HG02610 (cell line): ENCODE data around the gene MEGF6.

ENCODE experiments used
- ATAC-seq: cut with Tn5 transposase; IDR thresholded peaks from one replicate; pipeline ENCODE4 v1.9.1; 2021; ENCODE audit warnings: mild to moderate bottlenecking, moderate library complexity; ENCODE audit not compliant: unreplicated experiment

The MEGF6 gene

GRCh38 chr1:3444736-3445135, 166.6 kb downstream of the MEGF6 start:
- no peak for ATAC-seq

GRCh38 chr1:3444298-3444697, 167.0 kb downstream of the MEGF6 start:
- no peak for ATAC-seq

GRCh38 chr1:3443807-3444206, 167.5 kb downstream of the MEGF6 start:
- ATAC-seq = no peak

- ATAC-seq = no peak
Measured at GRCh38 chr1:3442901-3443300, 168.4 kb downstream of the MEGF6 start.

DNA sequence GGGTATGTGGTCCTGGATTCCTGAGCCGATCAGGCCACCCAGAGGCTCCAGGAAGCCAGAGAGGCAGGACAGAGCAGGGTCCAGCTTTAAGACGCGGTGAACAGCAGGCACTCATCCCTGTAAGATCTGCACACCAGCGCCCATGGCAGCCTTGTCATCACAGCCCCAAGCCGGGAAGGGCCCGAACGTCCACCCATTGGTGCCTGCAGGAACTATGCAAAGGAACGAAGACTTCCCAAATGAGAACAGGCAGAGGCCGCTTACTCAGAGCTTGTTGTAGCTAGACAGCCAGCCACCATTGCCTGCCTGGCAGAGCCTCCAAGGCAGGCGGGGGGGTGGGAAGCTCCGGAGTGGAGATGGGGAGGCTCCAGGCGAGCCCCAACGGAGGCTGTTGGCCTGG, 169.0 kb downstream of the MEGF6 start:
- no peak for ATAC-seq

GRCh38 chr1:3441880-3442279, 169.4 kb downstream of the MEGF6 start:
- ATAC-seq = no peak

- no peak for ATAC-seq
Measured at GRCh38 chr1:3441410-3441847, 169.9 kb downstream of the MEGF6 start.

GRCh38 chr1:3440711-3441409, 170.4 kb downstream of the MEGF6 start:
- ATAC-seq = no peak

DNA sequence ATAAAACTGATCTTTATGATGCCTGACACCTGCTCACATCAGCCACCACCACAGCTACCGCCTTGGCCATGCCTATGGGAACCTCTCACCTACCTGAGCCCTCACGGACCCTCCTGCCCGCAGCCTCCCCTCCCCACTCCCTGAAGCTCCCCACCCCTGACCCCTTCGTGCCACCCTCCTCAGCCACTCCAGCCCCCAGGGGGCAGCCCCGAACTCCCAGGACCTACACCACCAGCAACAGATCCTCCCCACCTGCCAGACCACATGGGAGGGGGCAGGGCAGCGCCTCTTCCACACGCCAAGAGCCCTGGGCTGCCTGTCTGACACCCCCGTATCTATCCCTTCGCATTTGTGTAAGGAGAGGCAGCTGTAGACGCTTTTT, 171.0 kb downstream of the MEGF6 start:
- no peak for ATAC-seq
